T-helper 1 cell treated with Interleukin-12 subunit alpha and Interleukin-12 subunit beta and Interleukin-4 antibody, amounts not matched to agents 30 ng/mL and 1 ng/mL, for 36 hours (primary cell): ENCODE results near the gene DND1. TPM values are rescaled to one million over a fixed set of nuclear protein-coding genes. Genes with fewer than 3 reads are reported as not detected.
"Not testable (repeated sequence)": the region's sequence is repeated elsewhere in the genome, so short reads cannot be mapped to it uniquely, and the experiment has no call there.

ENCODE experiments used
- intact Hi-C: fragments of 100-400 bp; cut with micrococcal nuclease; formaldehyde crosslinking; loops from one replicate; pipeline ENCODE4 v1.15.1; 2024
- total RNA-seq: library from RNA; stranded (reverse); gene quantifications from 2 replicates; pipeline ENCODE4 v1.2.3, GENCODE V29; 2022

DND1 gene
- total RNA-seq, 1 donor from 2014 or later, result 3.9 TPM

- intact Hi-C loops, result no loop called here
Measured at GRCh38 chr5:140674211-140674610, 835 bp upstream of the DND1 start.

DNA sequence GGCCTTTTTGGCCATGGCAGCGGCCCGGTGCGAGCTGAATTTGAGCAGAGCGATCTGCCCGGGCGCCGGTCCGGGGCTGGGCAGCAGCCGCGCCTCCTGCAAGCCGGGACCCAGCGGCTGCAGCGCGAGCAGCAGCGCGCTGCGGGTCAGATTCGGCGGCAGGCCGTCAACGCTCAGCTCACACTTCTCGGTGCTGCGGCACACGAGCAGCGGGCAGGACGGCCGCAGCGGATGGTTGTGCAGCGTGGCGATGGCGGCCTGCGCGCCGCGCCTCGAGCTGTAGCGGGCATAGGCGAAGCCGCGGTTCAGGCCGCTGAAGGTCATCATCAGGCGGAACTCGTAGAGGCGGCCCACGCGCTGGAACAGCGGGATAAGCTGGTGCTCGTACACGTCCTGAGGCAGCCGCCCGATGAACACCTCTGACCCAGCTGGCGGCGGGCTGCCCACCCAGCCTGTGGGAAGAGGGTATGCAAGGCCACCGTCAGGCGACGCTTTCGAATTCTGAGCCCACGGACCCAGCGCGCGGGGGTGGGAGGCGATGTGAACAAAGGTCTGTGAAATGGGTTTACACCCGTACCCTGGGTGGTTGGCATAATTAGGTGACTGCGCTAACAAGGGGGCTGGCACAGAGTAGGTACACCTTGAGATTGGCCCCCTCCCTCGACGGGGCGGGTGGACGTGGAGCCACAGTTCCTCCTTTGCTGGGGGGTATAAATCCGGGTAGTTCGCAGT is 755 bp downstream of the DND1 start:
- intact Hi-C loops, result no loop called here

DNA sequence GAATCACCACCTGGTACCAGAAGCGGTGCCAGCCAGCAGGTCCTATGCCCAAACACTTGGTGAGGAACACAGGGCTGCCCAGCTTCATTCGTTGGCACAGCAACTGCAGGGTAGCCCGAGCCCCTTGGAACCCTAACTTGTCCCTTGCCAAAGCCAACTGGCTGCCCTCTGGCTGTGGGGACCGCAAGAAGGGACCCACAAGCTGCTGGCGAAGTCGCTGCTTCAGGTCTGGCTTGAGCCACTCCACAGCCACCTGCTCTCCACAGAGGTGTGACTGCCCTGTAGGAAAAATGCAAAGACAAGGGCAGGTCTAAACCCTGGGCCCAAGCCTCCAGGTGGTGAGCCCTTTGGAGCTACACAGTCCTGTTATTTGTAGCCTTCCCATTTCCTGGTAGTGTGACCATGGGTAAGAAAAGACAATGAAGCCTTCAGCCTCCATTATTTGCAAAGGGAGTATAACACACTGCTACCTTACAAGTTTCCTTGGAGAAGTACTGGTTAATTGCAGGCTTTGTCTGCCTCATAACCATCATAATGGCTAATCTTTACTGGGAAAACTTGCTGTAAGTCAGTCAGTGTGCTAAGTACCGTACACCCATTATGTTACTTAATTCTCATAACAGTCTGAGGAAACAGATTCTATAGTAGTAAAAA is 1.8 kb downstream of the DND1 start:
- intact Hi-C loops, result no loop called here

GRCh38 chr5:140671035-140671434 is 2.3 kb downstream of the DND1 start:
- intact Hi-C loops, result not testable (repeated sequence)

DNA sequence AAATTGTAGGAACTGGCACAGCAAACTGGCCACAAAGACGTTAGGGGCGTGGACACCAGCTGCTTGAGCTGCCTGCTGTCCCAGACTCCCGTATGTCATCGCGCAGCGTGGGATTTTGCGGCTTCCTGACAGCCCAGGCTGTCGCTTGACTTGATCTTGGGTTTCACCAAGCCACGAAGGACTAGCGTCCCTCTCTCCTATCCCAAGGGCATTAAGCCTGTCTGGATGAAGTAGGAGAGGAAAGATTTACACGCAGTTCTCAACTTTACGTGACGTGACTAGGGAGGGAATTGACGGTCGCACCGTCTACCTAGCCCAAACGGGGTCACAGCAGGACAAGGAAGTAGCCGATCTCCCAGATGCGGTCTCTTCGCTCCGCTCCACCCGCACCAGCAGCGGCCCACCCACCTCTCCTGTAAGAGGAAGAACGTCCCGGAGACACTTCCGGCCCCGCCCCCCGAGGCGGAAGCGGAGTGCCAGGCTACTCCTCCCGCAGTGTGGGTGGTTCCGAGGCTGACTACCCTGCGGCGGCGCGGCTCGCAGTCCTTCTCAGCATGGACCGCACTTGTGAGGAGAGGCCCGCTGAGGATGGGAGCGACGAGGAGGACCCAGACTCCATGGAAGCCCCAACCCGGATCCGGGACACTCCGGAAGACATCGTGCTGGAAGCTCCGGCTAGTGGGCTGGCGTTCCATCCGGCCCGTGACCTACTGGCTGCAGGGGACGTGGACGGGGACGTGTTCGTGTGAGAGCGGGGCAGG is 8.8 kb downstream of the DND1 start, which contains the start of gene WDR55:
Gene WDR55, plus strand, starts transcription at position 546 of the 761 bp plus-strand sequence. Its CDS starts 9 bp downstream, at position 555.
- intact Hi-C loops, result loop anchor here (1.0 to 2.0 kb wide), 12 partner anchors 17 to 361 kb away; partner anchors contain the start of genes ANKHD1, APBB3, EIF4EBP3 and HARS1

- intact Hi-C loops, result loop anchor here (1.0 to 2.0 kb wide), 12 partner anchors 17 to 361 kb away; partner anchors contain the start of genes ANKHD1, APBB3, EIF4EBP3 and HARS1
Measured at GRCh38 chr5:140664030-140664358, 9.4 kb downstream of the DND1 start.

DNA sequence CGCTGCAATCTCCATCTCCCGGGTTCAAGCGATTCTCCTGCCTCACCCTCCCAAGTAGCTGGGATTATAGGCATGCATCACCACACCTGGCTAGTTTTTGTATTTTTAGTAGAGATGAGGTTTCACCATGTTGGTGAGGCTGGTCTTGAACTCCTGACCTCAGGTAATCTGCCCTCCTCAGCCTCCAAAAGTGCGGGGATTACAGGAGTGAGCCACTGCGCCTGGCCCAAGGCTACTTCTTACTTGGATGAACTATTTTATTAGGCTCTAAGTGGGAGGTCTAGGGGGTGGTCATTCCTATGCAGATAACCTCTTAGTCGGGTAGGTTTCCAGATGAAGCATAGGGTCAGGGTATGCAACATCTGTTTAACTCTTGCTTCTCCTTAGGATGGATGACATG is 13.0 kb downstream of the DND1 start:
- intact Hi-C loops, result not testable (repeated sequence)

- intact Hi-C loops, result no loop called here
Measured at GRCh38 chr5:140658870-140659269, 14.5 kb downstream of the DND1 start.

GRCh38 chr5:140647042-140647419 is 26.3 kb downstream of the DND1 start:
- intact Hi-C loops, result loop anchor here (1.0 to 10.0 kb wide), 14 partner anchors 8 to 918 kb away; partner anchors contain the start of genes ANKHD1, APBB3, CYSTM1 and EIF4EBP3

DNA sequence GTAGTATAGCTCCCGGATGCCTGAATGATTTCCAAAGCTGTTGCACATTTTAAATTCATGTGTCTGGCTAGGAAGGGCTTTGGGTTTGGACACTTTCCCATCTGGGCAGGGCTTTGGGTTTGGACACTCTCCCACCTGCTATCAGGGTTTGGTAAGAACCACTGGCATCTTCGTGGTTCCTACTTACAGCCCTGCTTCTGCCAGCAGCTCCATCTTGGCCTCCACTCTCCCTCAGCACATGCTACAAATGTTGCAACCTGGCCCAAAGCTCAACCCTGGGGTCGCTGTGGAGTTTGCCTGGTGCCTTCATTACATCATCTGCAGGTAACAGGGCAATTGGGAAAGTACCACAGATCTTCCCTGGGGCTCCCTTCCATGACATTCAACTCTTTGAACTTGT is 30.7 kb downstream of the DND1 start:
- intact Hi-C loops, result loop anchor here (10.0 kb wide), 1 partner anchor 922 kb away; no protein-coding TSS in a partner anchor

GRCh38 chr5:140641716-140642115 is 31.7 kb downstream of the DND1 start:
- intact Hi-C loops, result loop anchor here (10.0 kb wide), 1 partner anchor 923 kb away; no protein-coding TSS in a partner anchor

DNA sequence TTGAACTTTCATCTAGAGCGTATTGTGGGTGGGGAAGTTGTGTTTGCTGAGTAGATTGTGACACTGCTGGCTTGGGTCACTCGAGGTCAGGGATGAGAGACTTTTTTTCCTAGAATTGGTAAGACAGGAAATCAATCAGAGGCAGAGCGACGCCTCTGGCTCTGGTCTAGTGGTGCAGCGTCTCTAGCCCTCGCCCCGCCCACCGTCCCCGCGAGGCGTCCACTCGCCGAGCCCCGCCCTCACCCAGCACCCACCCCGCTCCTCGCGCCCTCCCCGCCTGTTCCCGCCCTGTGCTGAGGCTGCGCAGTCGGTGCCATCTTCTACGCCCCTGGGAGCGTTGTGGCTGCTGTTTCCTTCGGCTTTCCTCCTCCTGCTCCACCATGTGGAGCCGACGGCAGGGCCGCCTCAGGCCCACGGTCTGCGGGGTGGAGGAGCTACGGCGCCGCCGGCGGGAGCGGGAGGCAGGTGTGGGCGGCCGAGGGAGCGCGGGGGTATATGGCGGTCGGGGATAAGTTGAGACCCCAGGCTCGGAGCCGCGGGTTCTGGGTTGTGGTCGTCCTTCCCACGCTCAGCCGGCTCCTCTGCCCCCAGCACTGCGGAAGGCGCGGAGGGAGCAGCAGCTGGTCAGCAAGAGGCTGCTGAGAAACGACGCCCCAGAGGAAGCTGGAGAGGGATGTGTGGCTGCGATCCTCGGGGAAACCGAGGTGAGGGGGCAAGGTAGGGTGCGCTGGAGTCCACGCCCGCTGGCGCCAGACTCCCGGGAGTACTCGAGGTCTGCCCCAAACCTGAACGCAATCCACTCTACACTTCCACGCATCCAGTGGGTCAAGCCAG is 34.0 kb downstream of the DND1 start, which contains the start of gene TMCO6:
Gene TMCO6, plus strand, starts transcription at position 304 of the 834 bp plus-strand sequence. Its CDS starts 77 bp downstream, at position 381.
- intact Hi-C loops, result loop anchor here (1.0 to 5.0 kb wide), 14 partner anchors 8 to 531 kb away; partner anchors contain the start of genes ANKHD1, APBB3, EIF4EBP3 and HARS1

DNA sequence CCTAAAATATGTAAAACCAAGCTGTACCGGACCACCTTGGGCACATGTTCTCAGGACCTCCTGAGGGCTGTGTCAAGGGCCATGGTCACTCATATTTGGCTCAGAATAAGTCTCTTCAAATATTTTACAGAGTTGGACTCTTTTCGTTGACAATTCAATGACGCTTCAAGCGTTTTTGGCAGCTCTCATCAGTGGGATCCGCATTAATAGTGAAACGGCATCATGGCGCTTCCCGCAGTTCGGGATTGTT is 34.6 kb downstream of the DND1 start:
- intact Hi-C loops, result loop anchor here (1.0 to 5.0 kb wide), 14 partner anchors 8 to 530 kb away; partner anchors contain the start of genes ANKHD1, APBB3, EIF4EBP3 and HARS1

DNA sequence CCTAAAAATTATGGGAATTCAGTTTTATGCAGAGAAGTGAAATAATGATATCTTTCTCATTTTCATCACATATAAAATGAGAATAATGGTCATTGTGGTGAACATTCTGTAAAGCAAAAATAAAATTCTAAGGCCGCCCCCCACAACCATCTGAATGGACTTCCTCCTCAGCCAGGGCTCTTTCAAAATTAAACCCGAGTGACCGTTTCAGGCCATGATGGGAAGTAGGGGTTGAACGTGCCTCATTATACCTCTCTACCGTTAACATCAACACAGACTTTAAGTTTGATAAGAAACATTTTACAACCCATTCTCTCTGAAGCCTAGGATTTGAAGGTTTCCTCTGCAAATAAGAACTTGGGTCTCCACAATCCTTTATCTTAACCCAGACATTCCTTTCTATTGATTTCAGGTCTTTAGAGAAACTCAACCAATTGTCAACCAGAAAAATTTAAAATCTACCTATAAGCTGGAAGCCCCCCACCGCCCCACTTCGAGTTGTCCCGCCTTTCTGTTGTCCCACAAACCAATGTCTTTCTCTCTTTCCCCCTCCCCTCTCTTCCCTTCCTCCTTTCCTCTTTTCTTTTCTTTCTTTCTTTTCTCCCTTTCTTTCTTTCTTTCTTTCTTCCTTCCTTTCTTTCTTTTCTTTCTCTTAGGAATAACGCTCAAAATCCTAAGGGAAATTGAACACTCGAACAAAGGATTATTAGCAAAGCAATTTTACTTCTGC is 35.8 kb downstream of the DND1 start:
- intact Hi-C loops, result loop anchor here (2.0 to 5.0 kb wide), 4 partner anchors 53 to 529 kb away; partner anchors contain the start of genes HARS1 and HARS2

GRCh38 chr5:140635291-140636257 is 37.8 kb downstream of the DND1 start:
- intact Hi-C loops, result loop anchor here (1.0 to 5.0 kb wide), 8 partner anchors 29 to 272 kb away; partner anchors contain the start of genes ANKHD1, APBB3, EIF4EBP3 and SLC35A4

DNA sequence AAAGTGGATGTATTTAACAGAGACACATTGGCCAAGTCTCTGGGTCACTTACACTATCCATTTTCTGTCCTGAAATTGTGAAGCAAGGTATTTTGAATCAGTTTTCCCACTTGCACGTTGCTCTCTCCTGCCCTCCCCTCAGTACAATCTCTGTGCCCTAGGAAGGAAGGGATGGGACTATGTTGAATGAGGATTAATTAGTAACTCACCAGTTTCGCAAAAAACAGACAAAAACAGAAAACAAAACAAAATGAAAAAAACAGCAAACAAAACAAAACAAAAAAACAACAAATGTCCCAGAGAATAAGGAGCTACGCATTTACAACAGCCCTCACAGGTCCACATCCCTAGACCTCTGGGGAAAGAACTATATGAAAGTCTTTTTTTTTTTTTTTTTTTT is 39.3 kb downstream of the DND1 start:
- intact Hi-C loops, result no loop called here

DNA sequence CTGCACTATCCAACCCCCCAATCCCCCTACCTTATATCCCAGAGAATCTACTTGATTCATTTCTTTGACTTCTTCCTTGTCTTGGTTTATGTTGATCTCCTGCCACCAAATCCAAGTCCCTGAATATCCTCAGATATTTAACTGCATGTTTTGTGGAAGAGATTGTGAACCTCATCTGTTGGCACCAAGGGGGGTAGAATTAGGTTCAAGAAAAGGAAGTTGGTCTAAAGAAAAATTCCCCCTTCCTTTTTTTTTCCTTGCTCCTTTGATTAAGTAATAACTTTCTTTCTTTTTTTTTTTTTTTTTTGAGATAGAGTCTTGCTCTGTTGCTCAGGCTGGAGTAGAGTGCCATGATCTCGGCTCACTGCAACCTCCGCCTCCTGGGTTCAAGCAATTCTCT is 39.9 kb downstream of the DND1 start:
- intact Hi-C loops, result no loop called here

- intact Hi-C loops, result no loop called here
Measured at GRCh38 chr5:140633021-140633471, 40.3 kb downstream of the DND1 start, which contains the start of gene CD14. CD14 (minus strand) TSS chr5:140633175; CDS start chr5:140633071, 104 bp downstream.
